ENCODE results near the gene PP2D1. TPM values are rescaled to one million over a fixed set of nuclear protein-coding genes. Genes with fewer than 3 reads are reported as not detected.
A peak's percentile ranks its signal among the peaks of the same experiment; 100 is the strongest.
"Not testable (repeated sequence)": the region's sequence is repeated elsewhere in the genome, so short reads cannot be mapped to it uniquely, and the experiment has no call there.

Gene PP2D1
- polyA plus RNA-seq, 1 of the 3 experiments (the other 2 are of a cell fraction) = not detected

DNA sequence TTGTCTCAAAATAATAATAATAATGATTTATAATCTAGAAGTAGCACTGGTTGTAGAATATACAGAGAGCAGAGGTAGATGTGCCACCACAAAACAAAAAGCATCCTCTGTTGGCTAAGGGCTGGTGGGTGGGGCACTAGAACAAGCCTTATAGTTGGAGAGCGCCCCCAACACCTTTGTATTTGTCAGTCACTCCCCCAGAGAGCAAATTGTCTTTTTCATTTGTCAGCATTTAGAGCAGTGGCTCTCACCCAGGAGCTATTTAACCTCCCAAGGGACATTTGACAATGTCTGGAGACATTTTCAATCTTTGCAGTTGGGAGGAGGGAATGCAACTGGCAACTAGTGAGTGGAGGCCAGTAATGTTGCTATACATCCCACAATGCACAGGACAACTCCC lies 34.5 kb upstream of the PP2D1 start:
- CTCF ChIA-PET = no interaction called here
- no peak overlapping the region for H3K27ac ChIP-seq (ENCODE audit: low read depth in 2 of 2, low read length in 1 of 2)
- no peaks in the 10 kb centered on the region for H3K79me2 ChIP-seq (ENCODE audit: insufficient read depth)
- H3K4me1 ChIP-seq (ENCODE audit: control insufficient read depth in 1 of 2, insufficient read depth in 2 of 2, low read depth in 1 of 2, low read length in 1 of 2) = peaks cover 0 to 21% of the 10 kb centered on the region in 2 experiments; a peak in 1 of 4 replicates
- H3K36me3 ChIP-seq (replicated peaks in 1 of 2; ENCODE audit: control insufficient read depth in 1 of 2, insufficient read depth in 2 of 2, low read length in 1 of 2) = no peaks in the 10 kb centered on the region
- no peaks in the 10 kb centered on the region for H3K27me3 ChIP-seq (ENCODE audit: insufficient read depth)
- H3F3A ChIP-seq (replicated peaks; ENCODE audit: insufficient read depth) = peaks cover 5% of the 10 kb centered on the region
- 92% methylated on average over 1 of the region's 1 CpG for WGBS (ENCODE audit: low lambda C conversion rate)
- POLR2A ChIA-PET = no interaction called here
- H3K4me3 ChIP-seq (ENCODE audit: low read depth in 2 of 2, low read length in 1 of 2) = no peak overlapping the region
- H3K4me2 ChIP-seq = no peak overlapping the region
- DNase-seq = no peak
- no peak for TF ChIP-seq TCF12 (IDR thresholded peaks at IDR 0.05)
- TF ChIP-seq RXRA (IDR thresholded peaks at IDR 0.05; ENCODE audit: borderline replicate concordance, low read depth) = no peak
- TF ChIP-seq GATA2 (CRISPR knock-in tag; IDR thresholded peaks at IDR 0.05) = no peak
- TF ChIP-seq PBX3 (IDR thresholded peaks at IDR 0.05) = no peak
- no peak for TF ChIP-seq USF2 (IDR thresholded peaks at IDR 0.05; ENCODE audit: borderline replicate concordance, low read depth, low read length)
- TF ChIP-seq JUND (IDR thresholded peaks at IDR 0.05) = no peak
- no peak overlapping the region for H2AFZ ChIP-seq (ENCODE audit: low read depth)
- H3K9me2 ChIP-seq = no peaks in the 10 kb centered on the region
- no peaks in the 10 kb centered on the region for H3K9me3 ChIP-seq
- no peak overlapping the region for H3K9ac ChIP-seq
- peaks cover 5% of the 10 kb centered on the region; the same call in 1 of the 2 replicates for H4K20me1 ChIP-seq (ENCODE audit: insufficient read depth)

DNA sequence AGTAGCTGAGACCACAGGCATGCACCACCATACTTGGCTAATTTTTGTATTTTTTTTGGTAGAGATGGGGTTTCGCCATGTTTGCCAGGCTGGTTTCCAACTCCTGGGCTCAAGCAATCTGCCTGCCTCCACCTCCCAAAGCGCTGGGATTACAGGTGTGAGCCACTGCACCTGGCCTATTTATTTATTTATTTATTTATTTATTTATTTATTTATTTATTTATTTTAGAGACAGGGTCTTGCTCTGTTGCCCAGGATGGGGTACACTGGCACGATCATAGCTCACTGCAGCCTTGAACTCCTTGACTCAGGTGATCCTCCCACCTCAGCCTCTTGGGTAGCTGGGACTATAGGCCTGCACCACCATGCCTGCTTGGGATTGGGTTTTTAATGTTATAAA lies 33.1 kb upstream of the PP2D1 start:
- CTCF ChIA-PET = not testable (repeated sequence)

GRCh38 chr3:20043825-20044224 lies 31.8 kb upstream of the PP2D1 start:
- H3F3A ChIP-seq (replicated peaks; ENCODE audit: insufficient read depth) = peaks cover 5% of the 10 kb centered on the region
- ChIA-PET CTCF (no interaction called here), POLR2A (no interaction called here)

More for the DNA sequence above, 33.1 kb upstream of the PP2D1 start:
- POLR2A ChIA-PET; H3K79me2 ChIP-seq (ENCODE audit: insufficient read depth); H3K4me2 ChIP-seq; DNase-seq; H2AFZ ChIP-seq (ENCODE audit: low read depth); H3K9me2 ChIP-seq; H3F3A ChIP-seq (replicated peaks; ENCODE audit: insufficient read depth); H3K36me3 ChIP-seq (replicated peaks in 1 of 2; ENCODE audit: control insufficient read depth in 1 of 2, insufficient read depth in 2 of 2, low read length in 1 of 2); H3K4me3 ChIP-seq (ENCODE audit: low read depth in 2 of 2, low read length in 1 of 2); H3K27ac ChIP-seq (ENCODE audit: low read depth in 2 of 2, low read length in 1 of 2); H3K9me3 ChIP-seq; H4K20me1 ChIP-seq (ENCODE audit: insufficient read depth); H3K27me3 ChIP-seq (ENCODE audit: insufficient read depth); H3K9ac ChIP-seq: not testable (repeated sequence)
- WGBS (ENCODE audit: low lambda C conversion rate) = 87% methylated on average over 3 of the region's 3 CpGs
- peaks cover 0 to 22% of the 10 kb centered on the region in 2 experiments; a peak in 1 of 4 replicates for H3K4me1 ChIP-seq (ENCODE audit: control insufficient read depth in 1 of 2, insufficient read depth in 2 of 2, low read depth in 1 of 2, low read length in 1 of 2)

More at GRCh38 chr3:20043825-20044224, 31.8 kb upstream of the PP2D1 start:
- Histone ChIP-seq H3K36me3 (replicated peaks in 1 of 2; ENCODE audit: control insufficient read depth in 1 of 2, insufficient read depth in 2 of 2, low read length in 1 of 2) (no peaks in the 10 kb centered on the region), H3K4me1 (ENCODE audit: control insufficient read depth in 1 of 2, insufficient read depth in 2 of 2, low read depth in 1 of 2, low read length in 1 of 2) (peaks cover 5 to 19% of the 10 kb centered on the region in 2 experiments; a peak in 2 of 4 replicates), H3K27ac (ENCODE audit: low read depth in 2 of 2, low read length in 1 of 2) (no peak overlapping the region), H2AFZ (ENCODE audit: low read depth) (no peak overlapping the region), H3K4me3 (ENCODE audit: low read depth in 2 of 2, low read length in 1 of 2) (no peak overlapping the region), H3K9me2 (no peaks in the 10 kb centered on the region), H3K27me3 (ENCODE audit: insufficient read depth) (no peaks in the 10 kb centered on the region), H3K79me2 (ENCODE audit: insufficient read depth) (no peaks in the 10 kb centered on the region), H3K9me3 (no peaks in the 10 kb centered on the region), H4K20me1 (ENCODE audit: insufficient read depth) (peaks cover 5% of the 10 kb centered on the region; the same call in 1 of the 2 replicates), H3K4me2 (0 out of 2 replicates have a peak overlapping the region, but pooled peaks have one; percentile 26), H3K9ac (no peak overlapping the region)
- no peak for DNase-seq
- peak; percentile 26; the same call in 1 of the 2 replicates for TF ChIP-seq GATA2 (CRISPR knock-in tag; IDR thresholded peaks at IDR 0.05)
- no peak for TF ChIP-seq TAF1 (IDR thresholded peaks at IDR 0.05; ENCODE audit: borderline replicate concordance, low read depth, low read length)
- 93% methylated on average over 4 of the region's 4 CpGs for WGBS (ENCODE audit: low lambda C conversion rate)
